OCI-LY1 (cell line): ENCODE results near the gene OSBPL1A.

Source experiments
- H2AFZ ChIP-seq: fragments of 200-600 bp; sonication (generic), shearing (Covaris generic); 2 replicates; pipeline ENCODE4 v1.6.0; 2014; ENCODE audit warnings: antibody characterized with exemption, mild to moderate bottlenecking, low read length
- H3F3A ChIP-seq: fragments of 200-600 bp; sonication (generic), shearing (Covaris generic); 2 replicates; pipeline ENCODE4 v1.6.0; 2014; ENCODE audit warnings: mild to moderate bottlenecking, antibody characterized with exemption, low read length, moderate library complexity; ENCODE audit not compliant: insufficient read depth
- H3K27ac ChIP-seq: fragments of 200-600 bp; sonication (generic); 2 replicates; pipeline ENCODE4 v1.5.1; 2014; ENCODE audit warnings: low read length, mixed run types, mild to moderate bottlenecking, low read depth; ENCODE audit not compliant: poor library complexity, severe bottlenecking
- H3K27me3 ChIP-seq: fragments of 200-600 bp; sonication (generic); 2 replicates; pipeline ENCODE4 v1.6.0; 2014; ENCODE audit warnings: antibody characterized with exemption, mild to moderate bottlenecking, low read length, moderate library complexity; ENCODE audit not compliant: insufficient read depth
- H3K36me3 ChIP-seq: fragments of 200-600 bp; sonication (generic); 2 replicates; pipeline ENCODE4 v1.6.1; 2014; ENCODE audit warnings: mild to moderate bottlenecking, antibody characterized with exemption, low read length, moderate library complexity, mixed read lengths; ENCODE audit not compliant: insufficient read depth
- H3K4me1 ChIP-seq: fragments of 200-600 bp; sonication (generic); 2 replicates; pipeline ENCODE4 v1.5.1; 2014; ENCODE audit warnings: mild to moderate bottlenecking, low read length, moderate library complexity; ENCODE audit not compliant: insufficient read depth, severe bottlenecking
- H3K4me2 ChIP-seq: fragments of 200-600 bp; sonication (generic), shearing (Covaris generic); 2 replicates; pipeline ENCODE4 v1.6.1; 2014; ENCODE audit warnings: low read length
- H3K4me3 ChIP-seq: fragments of 200-600 bp; sonication (generic); 2 replicates; pipeline ENCODE4 v1.5.1; 2014; ENCODE audit warnings: low read length, low read depth, mild to moderate bottlenecking, mixed read lengths; ENCODE audit not compliant: poor library complexity, severe bottlenecking
- H3K79me2 ChIP-seq: fragments of 200-600 bp; shearing (Covaris generic); 2 replicates; pipeline ENCODE4 v1.6.1; 2016; ENCODE audit warnings: mixed run types, low read length, mixed read lengths; ENCODE audit not compliant: insufficient read depth
- H3K9ac ChIP-seq: fragments of 200-600 bp; sonication (generic), shearing (Covaris generic); 2 replicates; pipeline ENCODE4 v1.6.1; 2014; ENCODE audit warnings: mild to moderate bottlenecking, low read length, mixed read lengths
- H3K9me2 ChIP-seq: fragments of 200-600 bp; sonication (generic), shearing (Covaris generic); 2 replicates; pipeline ENCODE4 v1.6.1; 2014; ENCODE audit warnings: low read depth, mild to moderate bottlenecking, low read length, mixed read lengths
- H3K9me3 ChIP-seq: fragments of 200-600 bp; shearing (Covaris generic); 2 replicates; pipeline ENCODE4 v1.6.1; 2014; ENCODE audit warnings: low read length, mixed read lengths
- H4K20me1 ChIP-seq: fragments of 200-600 bp; sonication (generic), shearing (Covaris generic); 2 replicates; pipeline ENCODE4 v1.6.0; 2016; ENCODE audit warnings: mild to moderate bottlenecking, low read length; ENCODE audit not compliant: insufficient read depth
- EZH2 ChIP-seq: fragments of 200-600 bp; sonication (generic), shearing (Covaris generic); IDR thresholded peaks from 2 replicates; pipeline ENCODE4 v1.8.0; 2017; ENCODE audit warnings: borderline replicate concordance, mixed run types, mild to moderate bottlenecking, antibody characterized with exemption, low read length, moderate library complexity, mixed read lengths
- TF ChIP-seq, protein P1 (sequence below): fragments of 200-600 bp; sonication (generic), shearing (Covaris generic); IDR thresholded peaks from 2 replicates; pipeline ENCODE4 v1.5.1; 2017; ENCODE audit warnings: mild to moderate bottlenecking, antibody characterized with exemption, low read length, moderate library complexity, mixed read lengths

The OSBPL1A gene

GRCh38 chr18:24244698-24245097, 152.9 kb downstream of the OSBPL1A start:
- no peak overlapping the region for H2AFZ ChIP-seq

DNA sequence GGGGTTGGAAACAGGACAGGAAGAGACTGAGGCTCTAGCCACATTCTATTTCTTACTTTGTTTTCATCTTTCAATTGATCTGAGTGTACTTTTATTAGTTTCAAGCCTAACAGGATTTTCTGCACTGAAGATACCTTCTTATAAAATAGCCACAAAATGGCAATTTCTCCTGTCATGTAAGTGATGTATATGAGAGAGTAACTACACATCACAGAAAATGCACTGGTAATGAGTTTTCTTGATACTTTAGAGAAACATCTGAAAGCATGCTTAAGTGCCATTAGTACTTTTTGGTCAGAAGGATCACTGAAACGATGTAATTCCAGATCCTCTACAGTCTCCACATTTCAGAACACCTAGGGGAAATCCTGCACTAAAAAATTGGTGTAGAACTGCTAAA, 153.9 kb downstream of the OSBPL1A start:
- Histone ChIP-seq H3K9ac (no peak overlapping the region), H3K4me3 (no peak overlapping the region), H3K27me3 (no peaks in the 10 kb centered on the region), H3K36me3 (no peaks in the 10 kb centered on the region), H2AFZ (no peak overlapping the region), H3K79me2 (no peaks in the 10 kb centered on the region), H4K20me1 (no peaks in the 10 kb centered on the region), H3K9me3 (no peaks in the 10 kb centered on the region), H3K4me1 (no peaks in the 10 kb centered on the region), H3K9me2 (no peaks in the 10 kb centered on the region), H3K4me2 (no peak overlapping the region), H3K27ac (no peak overlapping the region), H3F3A (no peaks in the 10 kb centered on the region)
- TF ChIP-seq, protein P1, sequence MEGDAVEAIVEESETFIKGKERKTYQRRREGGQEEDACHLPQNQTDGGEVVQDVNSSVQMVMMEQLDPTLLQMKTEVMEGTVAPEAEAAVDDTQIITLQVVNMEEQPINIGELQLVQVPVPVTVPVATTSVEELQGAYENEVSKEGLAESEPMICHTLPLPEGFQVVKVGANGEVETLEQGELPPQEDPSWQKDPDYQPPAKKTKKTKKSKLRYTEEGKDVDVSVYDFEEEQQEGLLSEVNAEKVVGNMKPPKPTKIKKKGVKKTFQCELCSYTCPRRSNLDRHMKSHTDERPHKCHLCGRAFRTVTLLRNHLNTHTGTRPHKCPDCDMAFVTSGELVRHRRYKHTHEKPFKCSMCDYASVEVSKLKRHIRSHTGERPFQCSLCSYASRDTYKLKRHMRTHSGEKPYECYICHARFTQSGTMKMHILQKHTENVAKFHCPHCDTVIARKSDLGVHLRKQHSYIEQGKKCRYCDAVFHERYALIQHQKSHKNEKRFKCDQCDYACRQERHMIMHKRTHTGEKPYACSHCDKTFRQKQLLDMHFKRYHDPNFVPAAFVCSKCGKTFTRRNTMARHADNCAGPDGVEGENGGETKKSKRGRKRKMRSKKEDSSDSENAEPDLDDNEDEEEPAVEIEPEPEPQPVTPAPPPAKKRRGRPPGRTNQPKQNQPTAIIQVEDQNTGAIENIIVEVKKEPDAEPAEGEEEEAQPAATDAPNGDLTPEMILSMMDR, result no peak
- TF ChIP-seq EZH2, result no peak

More at GRCh38 chr18:24244698-24245097, 152.9 kb downstream of the OSBPL1A start:
- H4K20me1 ChIP-seq, result no peaks in the 10 kb centered on the region
- H3K9me2 ChIP-seq, result no peaks in the 10 kb centered on the region
- H3K27me3 ChIP-seq, result no peaks in the 10 kb centered on the region
- no peak overlapping the region for H3K9ac ChIP-seq
- no peaks in the 10 kb centered on the region for H3K79me2 ChIP-seq
- TF ChIP-seq, protein P1, result no peak
- TF ChIP-seq EZH2, result no peak
- no peak overlapping the region for H3K4me2 ChIP-seq
- no peak overlapping the region for H3K27ac ChIP-seq
- no peaks in the 10 kb centered on the region for H3K9me3 ChIP-seq
- no peak overlapping the region for H3K4me3 ChIP-seq
- no peaks in the 10 kb centered on the region for H3F3A ChIP-seq
- no peaks in the 10 kb centered on the region for H3K36me3 ChIP-seq
- no peaks in the 10 kb centered on the region for H3K4me1 ChIP-seq

DNA sequence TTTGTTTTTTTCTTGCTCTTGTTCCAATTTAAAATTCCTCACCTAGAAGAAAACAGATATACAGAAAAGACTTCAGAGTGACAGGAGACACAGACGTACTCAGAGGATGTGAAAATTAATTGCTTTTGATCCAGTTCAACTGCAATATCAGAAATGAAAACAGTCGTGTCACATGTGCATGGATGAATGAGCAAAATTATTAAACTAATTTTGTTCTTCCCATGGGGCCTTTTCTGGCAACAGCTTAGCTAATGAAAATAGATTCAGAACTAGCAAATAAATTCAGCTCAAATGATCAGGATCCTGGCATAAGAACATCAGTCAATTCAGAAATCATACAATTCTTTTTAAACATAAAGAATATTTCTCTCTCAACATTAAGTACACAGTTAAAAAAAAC, 158.3 kb downstream of the OSBPL1A start:
- no peaks in the 10 kb centered on the region for H3K9me3 ChIP-seq
- no peak for TF ChIP-seq EZH2
- TF ChIP-seq, protein P1, result no peak
- H3K27ac ChIP-seq, result no peak overlapping the region
- no peaks in the 10 kb centered on the region for H4K20me1 ChIP-seq
- no peaks in the 10 kb centered on the region for H3F3A ChIP-seq
- no peak overlapping the region for H3K9ac ChIP-seq
- no peaks in the 10 kb centered on the region for H3K9me2 ChIP-seq
- no peaks in the 10 kb centered on the region for H3K79me2 ChIP-seq
- H2AFZ ChIP-seq, result no peak overlapping the region
- no peaks in the 10 kb centered on the region for H3K36me3 ChIP-seq
- no peaks in the 10 kb centered on the region for H3K4me1 ChIP-seq
- H3K4me2 ChIP-seq, result no peak overlapping the region
- H3K4me3 ChIP-seq, result no peak overlapping the region
- no peaks in the 10 kb centered on the region for H3K27me3 ChIP-seq
